GM12878 (cell line): ENCODE measurements around the gene EVI2B. TPM values are rescaled to one million over a fixed set of nuclear protein-coding genes. Genes with fewer than 3 reads are reported as not detected.

Experiments used
- ATAC-seq: fragments of 200-7000 bp; cut with Tn5 transposase; 3 replicates; pipeline ENCODE4 v1.9.1; 2020; ENCODE audit warnings: mild to moderate bottlenecking, moderate library complexity
- BruUV-seq: library from RNA; stranded (reverse); fragments of 400-500 nt; replicated peaks from 2 replicates; lab custom pipeline; 2021; lab: Mats Ljungman, UMichigan
- CTCF ChIA-PET: fragments of 300-600 bp; sonication (Branson Sonifier 250); formaldehyde crosslinking; extraction: SDS; loops from one replicate; lab custom pipeline; 2021; ENCODE audit warnings: inconsistent platforms; lab: Yijun Ruan, JAX
- POLR2A ChIA-PET: fragments of 350-600 bp; formaldehyde crosslinking; extraction: SDS; loops from one replicate; lab custom pipeline; 2021; ENCODE audit warnings: inconsistent platforms; lab: Charles Lee
- RAD21 ChIA-PET: fragments of 300-600 bp; sonication (Branson Sonifier 250); formaldehyde crosslinking; loops from one replicate; lab custom pipeline; 2023; ENCODE audit warnings: antibody characterized with exemption; ENCODE audit not compliant: unreplicated experiment; lab: Charles Lee
- SMC1A ChIA-PET: fragments of 300-600 bp; sonication (Branson Sonifier 250); formaldehyde crosslinking; loops from one replicate; lab custom pipeline; 2023; ENCODE audit not compliant: unreplicated experiment, uncharacterized antibody; lab: Charles Lee
- DNase-seq: peaks from one replicate; pipeline ENCODE4 v3.0.0-alpha.2; 2011; ENCODE audit warnings: low read depth, low spot score
- FAIRE-seq: peaks from 3 replicates; lab custom pipeline; 2011; peaks lifted over from hg19 to GRCh38; lab: Jason Lieb, UNC
- H2AFZ ChIP-seq: 2 replicates; pipeline ENCODE4 v1.6.0; 2011; ENCODE audit warnings: low read depth, low read length, control low read depth; ENCODE audit not compliant: control insufficient read depth
- H3K27ac ChIP-seq: 2 replicates; pipeline ENCODE4 v1.5.1; 2011; ENCODE audit warnings: control low read depth; ENCODE audit not compliant: control insufficient read depth, insufficient read depth
- H3K27me3 ChIP-seq, 2 experiments: replicated peaks in 1 of 2; 2 replicates each; pipeline versions ENCODE4 v1.6.0 to v1.6.1; 2011; ENCODE audit warnings: low read length in 1 of 2; ENCODE audit not compliant: control insufficient read depth in 2 of 2, insufficient read depth in 2 of 2
- H3K36me3 ChIP-seq, 2 experiments: 2 replicates each; pipeline ENCODE4 v1.5.1; 2011; ENCODE audit warnings: low read length in 1 of 2; ENCODE audit not compliant: control insufficient read depth in 2 of 2, insufficient read depth in 2 of 2
- H3K4me1 ChIP-seq: 2 replicates; pipeline ENCODE4 v1.6.1; 2011; ENCODE audit warnings: mild to moderate bottlenecking, low read length, moderate library complexity, mixed read lengths; ENCODE audit not compliant: control insufficient read depth, insufficient read depth
- H3K4me2 ChIP-seq: 2 replicates; pipeline ENCODE4 v1.6.0; 2011; ENCODE audit warnings: control low read depth; ENCODE audit not compliant: control insufficient read depth, insufficient read depth
- H3K4me3 ChIP-seq: fragments of 200-600 bp; sonication (generic); 2 replicates; pipeline ENCODE4 v1.5.1; 2016
- H3K79me2 ChIP-seq: 2 replicates; pipeline ENCODE4 v1.6.0; 2011; ENCODE audit warnings: low read length; ENCODE audit not compliant: control insufficient read depth, insufficient read depth
- H3K9ac ChIP-seq: 2 replicates; pipeline ENCODE4 v1.8.0; 2011; ENCODE audit warnings: low read length, control low read depth, mixed read lengths; ENCODE audit not compliant: control insufficient read depth, insufficient read depth
- H3K9me3 ChIP-seq: replicated peaks from 3 replicates; pipeline ENCODE4 v1.5.1; 2011; ENCODE audit warnings: mild to moderate bottlenecking, low read length; ENCODE audit not compliant: control insufficient read depth, insufficient read depth
- H4K20me1 ChIP-seq: 2 replicates; pipeline ENCODE4 v1.6.0; 2011; ENCODE audit not compliant: control insufficient read depth, insufficient read depth
- CHD1 ChIP-seq: IDR thresholded peaks from 2 replicates; pipeline ENCODE4 v1.6.1; 2012; ENCODE audit warnings: low read depth, low read length, improper control_type of control experiment
- ETV6 ChIP-seq, 2 experiments: fragments of 450-650 bp in 1 of 2; IDR thresholded peaks in 1 of 2; conservative IDR thresholded peaks in 1 of 2; 2 replicates each; pipeline ENCODE4 v1.6.1; 2014; ENCODE audit warnings: antibody characterized with exemption in 1 of 2, borderline replicate concordance in 1 of 2, low read depth in 1 of 2, mild to moderate bottlenecking in 1 of 2, moderate library complexity in 1 of 2
- FOXK2 ChIP-seq: fragments of 450-650 bp; IDR thresholded peaks from 2 replicates; pipeline ENCODE4 v1.6.1; 2017; ENCODE audit warnings: mild to moderate bottlenecking, moderate library complexity
- HCFC1 ChIP-seq: fragments of 150-350 bp; IDR thresholded peaks from 2 replicates; pipeline ENCODE4 v1.6.1; 2014; ENCODE audit warnings: low read length
- KLF5 ChIP-seq: fragments of 450-650 bp; IDR thresholded peaks from 2 replicates; pipeline ENCODE4 v1.6.1; 2014; ENCODE audit warnings: mild to moderate bottlenecking; ENCODE audit not compliant: partially characterized antibody
- NFYB ChIP-seq: IDR thresholded peaks from 2 replicates; pipeline ENCODE4 v1.6.1; 2011; ENCODE audit warnings: low read depth, mild to moderate bottlenecking, low read length, improper control_type of control experiment, moderate library complexity; ENCODE audit not compliant: insufficient read depth
- RAD51 ChIP-seq: fragments of 450-650 bp; IDR thresholded peaks from 2 replicates; pipeline ENCODE4 v1.6.1; 2016; ENCODE audit warnings: moderate library complexity, mild to moderate bottlenecking, inconsistent platforms
- SIX5 ChIP-seq: IDR thresholded peaks from 2 replicates; pipeline ENCODE4 v1.6.1; 2011; ENCODE audit warnings: mild to moderate bottlenecking, low read depth, low read length, moderate library complexity; ENCODE audit not compliant: severe bottlenecking
- ZNF217 ChIP-seq: fragments of 450-650 bp; IDR thresholded peaks from 2 replicates; pipeline ENCODE4 v1.6.1; 2017; ENCODE audit warnings: antibody characterized with exemption, mild to moderate bottlenecking
- ZNF274 ChIP-seq: IDR thresholded peaks from one replicate; pipeline ENCODE4 v1.8.0; 2011; ENCODE audit not compliant: insufficient read length, insufficient read depth
- WGBS: methylation state at CpG from one replicate; pipeline ENCODE4 v1.1.6; 2016; ENCODE audit warnings: low lambda C conversion rate; ENCODE audit not compliant: insufficient replicate concordance, insufficient coverage; ENCODE audit errors: missing lambda C conversion rate; 5-methylcytosine and 5-hydroxymethylcytosine counted together
- in situ Hi-C: fragments of 300-500 bp; cut with MboI; formaldehyde crosslinking; loops from 9 replicates; pipeline ENCODE4 v1.14.3; 2018; ENCODE audit warnings: mixed read lengths
- intact Hi-C: fragments of 100-400 bp; cut with micrococcal nuclease; formaldehyde crosslinking; loops from one replicate; pipeline ENCODE4 v1.14.2; 2022; ENCODE audit not compliant: unreplicated experiment
- polyA plus RNA-seq, 11 experiments: library from polyadenylated mRNA; depleted of rRNA in 4 of 11; unstranded in 6 of 11; stranded (reverse) in 5 of 11; fragments of >200 nt; fragmentation: Nextera tagmentation in 4 of 11; fragmentation: Illumina TruSeq in 1 of 11; extraction: Ambion mirVana in 4 of 11; extraction: Trizol in 1 of 11; gene quantifications; 1 replicate in 1 of 11; 2 replicates in 10 of 11; pipeline versions ENCODE4 v1.2.1 to v1.2.3, GENCODE V29; 2011 to 2016; ENCODE audit warnings: inconsistent platforms in 2 of 11, missing spikeins in 2 of 11, low read depth in 1 of 11
- total RNA-seq, 4 experiments: library from RNA; depleted of rRNA in 3 of 4; stranded (reverse); fragments of >200 nt in 3 of 4; fragmentation: Illumina TruSeq in 1 of 4; extraction: Trizol in 1 of 4; gene quantifications; 2 replicates each; pipeline versions ENCODE4 v1.2.1 to v1.2.3, GENCODE V29; 2013 to 2021
- TF ChIP-seq, protein P1 (sequence below): fragments of 450-650 bp; conservative IDR thresholded peaks from 2 replicates; pipeline ENCODE4 v1.6.1; 2017; ENCODE audit warnings: mild to moderate bottlenecking, moderate library complexity

Gene EVI2B
- total and polyA plus RNA-seq, 10 of the 15 experiments (the other 5 are each of a cell fraction or from before 2014, with no cell fraction given), result 26.2 to 195 (median 52.0) TPM

DNA sequence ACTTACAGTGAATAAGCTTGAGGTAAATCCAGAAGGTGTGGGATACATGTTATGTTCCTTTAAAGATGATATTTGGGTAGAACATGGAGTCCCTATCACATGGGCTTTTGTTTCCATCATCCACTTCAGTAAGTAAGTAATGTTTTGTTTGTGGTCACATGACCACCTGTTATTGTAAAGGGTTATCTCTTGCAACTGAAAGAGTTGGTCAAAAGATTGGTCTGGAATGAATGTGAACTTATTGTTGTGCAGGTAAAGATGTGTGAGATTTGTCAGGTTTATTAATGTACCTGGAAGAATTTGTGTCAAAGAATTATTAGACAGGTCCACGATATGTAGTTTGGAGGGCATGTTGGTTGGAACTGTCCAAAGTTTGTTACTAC is 18.4 kb downstream of the EVI2B start:
- no peak overlapping the region for H3K27ac ChIP-seq
- no peak for FAIRE-seq
- in situ Hi-C loops, result no loop called here
- no peaks in the 10 kb centered on the region for H3K79me2 ChIP-seq
- RAD21 ChIA-PET, result no interaction called here
- SMC1A ChIA-PET, result no interaction called here
- DNase-seq, result no peak
- no peak overlapping the region for H3K9ac ChIP-seq
- no peak overlapping the region for H3K4me2 ChIP-seq
- BruUV-seq, result no TSS peak
- H3K4me1 ChIP-seq, result no peaks in the 10 kb centered on the region
- 95% methylated on average over 1 of the region's 1 CpG for WGBS
- POLR2A ChIA-PET, result interaction anchor here (1.0 kb wide), 1 partner anchor 11 kb away, joined by 3 read pairs; no protein-coding TSS in a partner anchor
- H3K36me3 ChIP-seq, result no peaks in the 10 kb centered on the region; a peak in 2 of 4 replicates
- H3K27me3 ChIP-seq, result no peaks in the 10 kb centered on the region
- H4K20me1 ChIP-seq, result no peaks in the 10 kb centered on the region
- no peak for ATAC-seq
- CTCF ChIA-PET, result no interaction called here
- no peaks in the 10 kb centered on the region for H3K9me3 ChIP-seq
- no peak overlapping the region for H3K4me3 ChIP-seq
- intact Hi-C loops, result no loop called here
- H2AFZ ChIP-seq, result no peak overlapping the region
- TF ChIP-seq CHD1, result no peak
- TF ChIP-seq RAD51, result peak; percentile 22; the same call in 1 of the 2 replicates

DNA sequence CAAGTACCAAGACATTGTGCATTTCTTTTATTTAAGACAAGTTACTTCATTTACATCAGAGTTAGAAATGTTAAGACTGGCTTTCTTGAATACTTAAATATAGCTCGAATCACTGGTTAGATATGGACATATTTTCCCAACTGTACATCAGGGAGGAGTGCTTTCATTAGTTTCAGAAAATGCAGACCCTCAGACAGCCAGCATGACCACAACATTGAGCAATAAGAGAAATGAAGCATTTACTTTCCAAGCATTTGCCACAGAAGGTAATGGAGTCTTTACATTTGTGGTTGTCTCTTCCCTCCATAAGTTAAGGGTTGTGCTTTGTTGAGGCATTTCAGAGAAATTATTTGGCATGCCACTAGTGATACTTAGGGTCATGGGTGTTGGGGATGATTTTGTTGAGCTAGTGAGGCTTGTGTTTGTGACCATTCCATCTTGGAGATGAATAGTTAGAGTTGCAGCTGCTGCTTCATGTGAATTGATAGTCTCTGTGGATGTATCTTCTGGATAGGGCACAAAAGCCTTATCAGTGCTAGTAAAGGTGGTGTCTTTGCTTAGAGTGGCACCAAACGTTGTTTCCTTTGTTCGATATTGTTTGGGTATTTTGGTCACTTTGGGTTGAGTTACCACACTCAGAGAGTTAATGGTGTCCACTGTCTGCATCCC is 18.9 kb downstream of the EVI2B start:
- intact Hi-C loops, result no loop called here
- Histone ChIP-seq H3K27me3 (no peaks in the 10 kb centered on the region), H3K9me3 (no peaks in the 10 kb centered on the region), H3K4me2 (no peak overlapping the region), H4K20me1 (no peaks in the 10 kb centered on the region), H3K36me3 (no peaks in the 10 kb centered on the region; a peak in 2 of 4 replicates), H3K4me3 (no peak overlapping the region), H2AFZ (no peak overlapping the region), H3K4me1 (no peaks in the 10 kb centered on the region), H3K79me2 (no peaks in the 10 kb centered on the region), H3K27ac (no peak overlapping the region), H3K9ac (no peak overlapping the region)
- in situ Hi-C loops, result no loop called here
- WGBS, result 83% methylated on average over 3 of the region's 3 CpGs
- ATAC-seq (no peak), DNase-seq (no peak), FAIRE-seq (peak; percentile 52)
- BruUV-seq, result no TSS peak
- CTCF ChIA-PET, result interaction anchor here (0.9 kb wide), 1 partner anchor 14 kb away, joined by 3 read pairs; no protein-coding TSS in a partner anchor
- POLR2A ChIA-PET, result interaction anchor here (1.0 kb wide), 1 partner anchor 11 kb away, joined by 3 read pairs; no protein-coding TSS in a partner anchor
- RAD21 ChIA-PET, result no interaction called here
- TF ChIP-seq ZNF217 (no peak), HCFC1 (no peak), KLF5 (no peak), FOXK2 (no peak), SIX5 (no peak), NFYB (no peak), ZNF274 (no peak), ETV6 (conservative IDR thresholded peaks at IDR 0.05 in 1 of 2, IDR thresholded peaks at IDR 0.05 in 1 of 2; ENCODE audit: borderline replicate concordance in 1 of 2, low read depth in 1 of 2) (no peak)
- TF ChIP-seq, protein P1, sequence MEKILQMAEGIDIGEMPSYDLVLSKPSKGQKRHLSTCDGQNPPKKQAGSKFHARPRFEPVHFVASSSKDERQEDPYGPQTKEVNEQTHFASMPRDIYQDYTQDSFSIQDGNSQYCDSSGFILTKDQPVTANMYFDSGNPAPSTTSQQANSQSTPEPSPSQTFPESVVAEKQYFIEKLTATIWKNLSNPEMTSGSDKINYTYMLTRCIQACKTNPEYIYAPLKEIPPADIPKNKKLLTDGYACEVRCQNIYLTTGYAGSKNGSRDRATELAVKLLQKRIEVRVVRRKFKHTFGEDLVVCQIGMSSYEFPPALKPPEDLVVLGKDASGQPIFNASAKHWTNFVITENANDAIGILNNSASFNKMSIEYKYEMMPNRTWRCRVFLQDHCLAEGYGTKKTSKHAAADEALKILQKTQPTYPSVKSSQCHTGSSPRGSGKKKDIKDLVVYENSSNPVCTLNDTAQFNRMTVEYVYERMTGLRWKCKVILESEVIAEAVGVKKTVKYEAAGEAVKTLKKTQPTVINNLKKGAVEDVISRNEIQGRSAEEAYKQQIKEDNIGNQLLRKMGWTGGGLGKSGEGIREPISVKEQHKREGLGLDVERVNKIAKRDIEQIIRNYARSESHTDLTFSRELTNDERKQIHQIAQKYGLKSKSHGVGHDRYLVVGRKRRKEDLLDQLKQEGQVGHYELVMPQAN, result no peak
- SMC1A ChIA-PET, result no interaction called here
